NCI-H2227 treated with DMSO at 0.1 percent for 48 hours (cell line): Measurements from ENCODE around the gene ANKS1A.
"Not testable (repeated sequence)": the region's sequence is repeated elsewhere in the genome, so short reads cannot be mapped to it uniquely, and the experiment has no call there.

Experiments used
- DNase-seq: peaks from one replicate; lab custom pipeline; 2025; lab: John Stamatoyannopoulos, UW

ANKS1A gene

DNA sequence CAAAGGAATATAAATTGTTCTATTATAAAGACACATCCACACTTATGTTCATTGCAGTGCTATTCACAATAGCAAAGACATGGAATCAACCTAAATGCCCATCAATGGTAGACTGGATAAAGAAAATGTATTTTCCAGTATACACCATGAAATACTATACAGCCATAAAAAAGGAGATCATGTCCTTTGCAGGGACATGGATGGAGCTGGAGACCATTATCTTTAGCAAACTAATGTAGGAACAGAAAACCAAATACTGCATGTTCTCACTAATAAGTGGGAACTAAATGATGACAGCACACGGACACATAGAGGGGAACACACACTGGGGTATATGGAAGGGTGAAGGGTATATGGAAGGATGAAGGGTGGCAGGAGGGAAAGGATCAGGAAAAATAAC is 5.0 kb upstream of the ANKS1A start:
- not testable (repeated sequence) for DNase-seq

DNA sequence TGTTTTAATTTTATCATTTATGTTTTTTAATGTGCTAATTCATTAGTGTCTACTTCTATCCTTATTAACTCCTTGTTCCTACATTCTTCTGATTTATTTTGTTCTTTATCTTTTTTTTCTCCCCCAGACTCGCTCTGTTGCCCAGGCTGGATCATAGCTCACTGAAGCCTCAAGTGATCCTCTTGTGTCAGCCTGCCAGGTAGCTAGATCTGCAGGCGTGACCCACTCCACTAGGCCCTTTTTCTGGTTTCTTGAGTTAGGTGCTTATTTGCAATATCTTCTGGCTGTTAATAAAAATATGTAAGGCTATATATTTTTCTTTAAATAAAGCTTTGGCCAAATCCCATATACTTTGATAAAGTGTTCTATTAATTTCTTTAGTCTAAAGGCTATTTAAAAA is 4.1 kb upstream of the ANKS1A start:
- DNase-seq, result no peak

DNA sequence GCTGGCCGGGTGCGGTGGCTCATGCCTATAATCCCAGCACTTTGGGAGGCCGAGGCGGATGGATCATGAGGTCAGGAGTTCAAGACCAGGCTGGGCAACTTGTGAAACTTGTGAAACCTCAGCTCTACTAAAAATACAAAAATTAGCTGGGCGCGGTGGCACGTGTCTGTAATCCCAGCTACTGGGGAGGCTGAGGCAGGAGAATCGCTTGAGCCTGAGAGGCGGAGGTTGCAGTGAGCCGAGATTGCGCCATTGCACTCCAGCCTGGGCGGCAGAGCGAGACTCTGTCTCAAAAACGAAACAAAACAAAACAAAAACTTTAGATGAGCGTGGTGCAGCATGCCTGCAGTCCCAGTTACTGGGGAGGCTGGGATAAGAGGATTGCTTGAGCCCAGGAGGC is 3.2 kb upstream of the ANKS1A start:
- DNase-seq, result not testable (repeated sequence)

DNA sequence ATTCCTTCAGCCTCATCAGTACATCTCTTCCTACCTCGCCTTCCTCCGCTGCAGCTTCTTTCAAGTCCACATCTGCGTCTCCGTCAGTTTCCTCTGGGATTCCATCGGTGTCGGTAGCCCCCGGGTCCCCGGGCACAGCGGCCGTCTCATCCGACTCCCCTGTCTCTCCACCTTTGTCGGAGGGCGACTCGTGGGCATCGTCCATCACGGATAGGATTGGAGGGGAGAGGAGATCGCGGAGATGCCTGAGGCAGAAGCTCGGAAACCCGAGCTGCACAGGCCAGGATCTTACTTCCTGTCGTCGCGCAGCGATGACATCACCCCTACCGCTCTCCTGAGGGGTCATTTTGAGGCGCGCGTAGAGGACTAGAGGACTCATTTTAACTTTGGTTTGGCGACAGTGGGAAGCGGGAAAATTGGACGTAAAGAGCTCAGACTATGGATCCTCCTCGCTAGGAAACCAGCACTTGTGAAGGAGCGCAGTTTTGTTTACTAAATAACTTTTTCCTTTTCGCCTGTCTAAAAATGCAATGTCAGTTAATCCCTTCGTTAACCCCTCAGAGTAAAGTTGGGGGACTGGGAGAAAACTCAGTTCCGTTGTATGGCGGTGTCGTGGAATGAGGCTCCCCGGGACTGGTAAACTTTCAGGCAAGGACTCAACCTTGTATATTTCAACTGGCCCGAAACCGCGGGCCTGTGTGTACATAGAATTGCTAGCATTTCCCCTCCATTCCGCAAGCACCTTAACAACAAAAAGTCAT is 1.1 kb upstream of the ANKS1A start, which contains the start of gene TAF11:
TSS of gene TAF11 (minus strand) at position 290 of the 761 bp plus-strand sequence. CDS start at position 205, 85 bp downstream.
- DNase-seq, result peak; percentile 87

DNA sequence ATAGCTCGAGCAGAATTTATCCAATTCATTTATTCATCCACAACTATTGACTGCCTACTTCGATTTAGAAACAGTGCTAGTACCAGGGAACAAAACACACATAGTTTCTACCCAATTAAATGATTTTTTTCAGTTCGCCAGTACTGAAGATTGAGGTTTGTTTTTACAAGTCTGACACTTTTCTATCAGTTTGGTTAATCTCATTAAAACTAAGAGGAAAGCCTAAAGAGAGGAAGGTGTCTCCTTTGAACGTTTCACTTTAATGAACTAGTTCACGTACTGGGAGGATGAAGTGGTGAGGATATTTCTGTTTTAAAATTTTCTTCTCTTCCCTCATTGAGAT is 570 bp upstream of the ANKS1A start:
- DNase-seq, result no peak

DNA sequence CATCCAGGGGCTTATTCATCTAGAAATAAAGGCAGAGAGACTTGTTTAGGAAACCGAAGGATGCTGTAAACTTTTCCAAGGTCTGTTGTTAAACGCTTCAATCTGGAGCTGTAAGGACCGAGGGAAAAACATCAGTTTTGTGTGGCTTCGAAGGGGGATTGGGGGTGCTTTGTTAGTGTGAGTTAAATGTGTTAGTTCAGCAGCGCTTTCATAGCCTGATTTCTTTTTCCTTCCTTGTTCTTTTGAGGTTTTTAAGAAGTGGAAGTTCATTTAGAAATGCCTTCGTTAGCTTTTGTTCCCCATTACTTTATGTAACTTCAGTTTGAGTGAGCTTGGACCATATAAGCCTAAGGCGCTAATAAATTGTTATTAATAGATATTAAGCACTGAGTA is 1.5 kb downstream of the ANKS1A start:
- no peak for DNase-seq

DNA sequence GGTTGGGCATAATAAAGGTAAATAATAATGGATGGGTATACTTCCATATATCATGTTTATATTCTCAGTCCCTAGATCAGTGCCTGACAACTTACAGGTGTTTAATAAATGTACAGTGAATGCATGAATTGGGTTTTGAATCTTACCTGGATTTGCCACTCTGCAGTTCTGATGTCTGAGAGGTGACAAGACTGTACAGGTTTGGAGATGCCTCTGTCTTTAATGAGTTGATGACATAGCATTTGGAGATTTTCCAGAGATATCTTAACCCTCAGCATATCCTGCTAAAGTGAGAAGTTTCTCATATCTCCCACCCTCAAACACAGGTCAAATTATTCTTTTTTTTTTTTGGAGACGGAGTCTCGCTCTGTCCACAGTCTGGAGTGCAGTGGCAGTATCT is 2.2 kb downstream of the ANKS1A start:
- no peak for DNase-seq

DNA sequence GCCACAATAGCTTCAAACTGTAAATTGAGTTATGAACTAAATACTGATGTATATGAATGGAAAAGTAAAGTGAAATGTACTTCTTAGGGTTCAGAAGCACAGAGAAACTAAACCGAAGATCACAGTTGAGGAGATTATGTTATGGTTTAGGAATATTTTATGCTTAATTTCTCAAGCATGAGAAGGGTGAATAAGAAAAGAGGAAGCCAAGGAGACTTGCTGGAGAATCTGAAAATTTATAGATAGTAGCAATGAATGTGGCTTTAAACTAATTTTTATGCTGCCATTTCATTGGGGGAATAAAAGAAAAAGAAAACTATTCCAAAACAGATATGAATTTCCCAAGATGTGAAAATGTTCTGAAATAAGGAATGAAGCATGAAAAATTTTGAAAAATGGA is 5.6 kb downstream of the ANKS1A start:
- DNase-seq, result no peak

DNA sequence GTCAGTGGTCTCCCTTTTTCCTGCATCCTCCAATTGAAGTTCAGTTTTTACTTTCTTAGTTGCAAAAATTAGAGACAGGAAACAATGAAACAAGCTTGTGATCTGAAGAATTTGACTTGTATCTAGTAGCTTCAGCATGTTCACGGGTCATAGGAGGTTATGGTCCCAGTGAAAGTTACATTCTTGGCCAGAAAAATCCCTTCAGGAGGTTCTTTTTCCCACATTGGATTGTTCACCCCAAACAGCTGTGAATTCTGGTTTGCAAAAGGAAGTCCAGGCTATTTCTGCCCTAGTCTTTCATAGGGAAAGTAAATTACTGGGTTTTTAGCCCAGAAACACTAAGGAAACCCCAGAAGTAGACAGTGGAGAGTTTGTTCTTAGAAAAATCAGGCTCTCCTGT is 8.1 kb downstream of the ANKS1A start:
- no peak for DNase-seq

DNA sequence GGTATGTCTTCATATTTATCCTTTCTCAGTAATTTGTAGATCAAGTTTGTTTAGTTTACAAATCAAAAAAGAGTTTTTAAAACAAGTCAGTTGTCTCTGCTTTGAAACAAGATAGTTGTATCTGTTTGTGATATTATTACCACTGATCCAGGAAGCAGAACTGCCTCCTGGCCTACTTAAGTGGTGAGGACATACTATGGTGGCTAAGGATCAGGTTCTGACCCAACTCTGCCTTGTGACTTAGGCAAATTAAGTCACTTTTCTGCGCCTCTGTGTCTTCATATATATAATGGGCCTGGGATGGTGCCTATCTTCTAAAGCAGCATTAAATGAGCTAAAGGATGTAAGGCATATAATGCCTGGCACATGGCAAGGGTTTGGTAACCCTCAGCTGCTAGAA is 8.7 kb downstream of the ANKS1A start:
- no peak for DNase-seq

DNA sequence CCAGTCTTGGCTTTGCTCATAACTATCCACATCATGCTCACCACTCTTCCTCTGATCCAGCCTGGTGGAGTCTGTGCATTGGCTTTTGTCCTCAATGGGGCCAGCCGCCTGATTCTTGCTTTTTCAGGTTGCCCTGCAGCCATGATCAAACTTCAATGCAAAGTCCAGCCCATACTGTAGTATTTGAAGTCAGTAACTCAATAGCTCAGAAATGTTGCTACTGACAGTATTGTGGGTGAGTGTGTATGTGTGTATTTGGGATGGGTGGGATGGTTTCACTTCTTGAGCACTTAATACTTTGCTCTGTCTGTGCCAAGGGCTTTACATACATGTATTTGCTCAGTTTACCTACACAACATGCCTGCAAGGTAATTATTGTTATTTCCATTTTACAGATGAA is 10.7 kb downstream of the ANKS1A start:
- not testable (repeated sequence) for DNase-seq

DNA sequence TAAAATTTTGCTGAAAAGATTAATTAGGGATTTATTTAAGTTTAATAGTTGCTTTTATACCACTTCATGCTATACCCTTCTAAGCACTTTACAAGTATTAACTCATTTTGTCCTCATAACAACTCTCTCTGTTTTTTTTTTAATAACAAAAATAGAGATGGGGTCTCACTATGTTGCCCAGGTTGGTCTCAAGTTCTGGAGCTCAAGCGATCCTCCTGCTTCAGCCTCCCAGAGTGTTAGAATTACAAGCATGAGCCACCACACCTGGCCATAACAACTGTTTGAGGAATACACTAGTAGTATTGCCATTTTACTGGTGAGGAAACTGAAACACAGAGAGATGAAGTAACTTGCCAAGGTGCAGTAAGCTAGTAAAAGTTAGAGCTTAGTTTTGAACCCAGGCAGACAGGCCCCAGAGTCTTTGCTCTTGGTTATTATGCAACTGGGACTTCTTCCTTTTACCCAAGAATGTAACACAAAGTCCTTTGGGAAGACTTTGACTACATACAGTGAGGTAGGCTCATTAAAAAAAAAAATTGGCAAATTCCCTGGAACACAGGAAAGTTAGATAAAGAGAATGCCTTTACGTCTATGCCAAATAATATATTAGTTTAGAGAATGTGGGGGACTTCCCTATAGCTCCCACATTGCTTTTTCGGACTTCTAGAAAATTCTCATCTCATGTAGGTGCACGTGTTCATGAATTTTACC is 11.4 kb downstream of the ANKS1A start:
- DNase-seq, result no peak

DNA sequence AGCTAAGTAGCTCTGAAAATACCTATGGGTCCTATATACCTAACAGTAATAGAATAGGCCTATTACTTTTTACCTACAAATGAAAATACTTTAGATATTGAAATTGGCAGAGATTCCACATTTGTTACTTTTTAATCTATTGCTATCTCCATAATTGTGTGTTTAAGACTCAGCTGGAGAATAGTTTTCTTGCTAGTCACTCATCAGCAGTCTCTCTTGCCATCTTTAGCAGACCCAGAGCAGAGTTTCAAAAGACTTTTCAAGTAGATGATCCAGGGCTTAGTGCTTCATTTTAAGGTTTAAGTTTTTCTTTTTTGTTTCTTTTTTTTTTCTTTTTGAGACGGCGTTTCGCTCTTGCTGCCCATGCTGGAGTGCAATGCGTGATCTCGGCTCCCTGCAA is 12.9 kb downstream of the ANKS1A start:
- DNase-seq, result no peak

DNA sequence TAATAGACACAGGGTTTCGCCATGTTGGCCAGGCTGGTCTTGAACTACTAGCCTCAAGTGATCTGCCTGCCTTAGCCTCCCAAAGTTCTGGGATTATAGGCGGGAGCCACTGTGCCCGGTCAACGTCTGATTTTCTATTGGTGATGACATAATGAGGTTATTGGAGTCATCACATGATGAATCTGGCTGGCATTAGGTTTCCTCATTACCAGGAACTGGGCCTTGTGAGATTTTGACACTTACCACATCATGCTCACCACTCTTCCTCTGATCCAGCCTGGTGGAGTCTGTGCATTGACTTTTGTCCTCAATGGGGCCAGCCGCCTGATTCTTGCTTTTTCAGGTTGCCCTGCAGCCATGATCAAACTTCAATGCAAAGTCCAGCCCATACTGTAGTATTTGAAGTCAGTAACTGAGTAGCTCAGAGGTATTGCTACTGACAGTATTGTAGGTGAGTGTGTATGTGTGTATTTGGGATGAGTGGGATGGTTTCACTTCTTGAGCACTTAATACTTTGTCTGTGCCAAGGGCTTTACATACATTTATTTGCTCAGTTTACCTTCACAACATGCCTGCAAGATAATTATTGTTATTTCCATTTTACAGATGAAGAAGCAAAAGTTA is 16.0 kb downstream of the ANKS1A start:
- no peak for DNase-seq

DNA sequence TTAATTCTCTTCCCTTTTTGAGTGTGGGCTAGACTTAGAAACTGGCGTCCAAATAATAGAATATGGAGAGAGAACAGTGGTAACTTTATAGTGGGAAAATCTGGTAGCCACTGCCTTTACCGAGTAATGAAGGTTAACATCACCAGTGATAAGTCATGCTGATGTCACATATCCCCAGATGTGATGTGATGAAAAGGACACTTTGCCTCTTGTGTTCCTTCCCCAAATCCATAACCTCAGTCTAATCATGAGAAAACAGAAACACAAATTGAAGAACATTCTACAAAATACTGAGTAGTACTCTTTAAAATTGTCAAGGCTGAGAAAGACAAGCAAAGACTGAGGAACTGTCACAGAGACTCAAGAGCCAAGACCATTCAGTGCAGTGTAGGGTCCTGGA is 17.8 kb downstream of the ANKS1A start:
- no peak for DNase-seq

DNA sequence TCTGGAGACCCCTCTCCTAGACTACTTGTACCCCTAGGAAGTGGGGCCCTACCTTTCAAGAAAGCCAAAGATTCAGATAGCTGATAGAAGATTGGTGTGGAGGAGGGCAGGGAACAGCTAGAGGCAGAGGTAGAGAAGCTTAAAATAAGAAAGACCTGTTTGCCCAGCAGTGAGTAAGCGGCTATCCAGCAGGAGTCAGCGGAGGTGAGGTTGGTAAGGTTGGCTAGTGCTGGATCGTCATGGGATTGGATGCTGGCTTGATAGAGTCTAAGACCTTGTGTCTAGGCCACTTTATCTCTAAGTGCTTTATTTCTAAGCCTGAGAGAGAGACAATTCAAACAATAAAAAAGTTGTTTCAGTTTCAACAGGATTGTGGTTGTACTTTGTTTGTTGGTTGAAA is 19.1 kb downstream of the ANKS1A start:
- DNase-seq, result no peak

DNA sequence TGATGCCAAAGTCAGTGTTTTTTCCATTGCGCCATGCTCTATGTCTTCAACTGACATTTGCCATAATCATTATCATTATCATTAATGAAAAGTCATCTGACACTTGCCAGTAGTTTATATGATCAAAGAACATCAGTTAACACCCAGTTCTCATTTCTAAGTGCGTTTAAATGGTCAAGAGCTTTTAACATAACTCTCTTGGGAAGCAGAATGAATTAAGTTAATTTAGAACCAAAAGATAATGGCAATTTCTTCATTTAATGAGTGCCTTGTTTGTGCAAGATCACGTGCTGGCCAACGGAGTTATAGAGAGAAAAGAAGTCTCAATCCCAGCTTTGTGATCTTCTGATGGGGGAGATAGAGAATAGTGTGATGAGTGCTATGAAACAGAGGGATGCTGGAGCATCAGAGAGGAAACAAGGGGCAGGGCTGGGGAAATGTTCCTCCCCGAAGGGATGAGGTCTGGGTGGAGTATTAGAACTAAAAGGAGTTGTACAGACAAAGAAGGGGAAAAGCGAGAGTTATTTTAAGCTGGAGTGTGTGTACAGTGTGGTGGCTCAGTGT is 20.3 kb downstream of the ANKS1A start:
- DNase-seq, result no peak

DNA sequence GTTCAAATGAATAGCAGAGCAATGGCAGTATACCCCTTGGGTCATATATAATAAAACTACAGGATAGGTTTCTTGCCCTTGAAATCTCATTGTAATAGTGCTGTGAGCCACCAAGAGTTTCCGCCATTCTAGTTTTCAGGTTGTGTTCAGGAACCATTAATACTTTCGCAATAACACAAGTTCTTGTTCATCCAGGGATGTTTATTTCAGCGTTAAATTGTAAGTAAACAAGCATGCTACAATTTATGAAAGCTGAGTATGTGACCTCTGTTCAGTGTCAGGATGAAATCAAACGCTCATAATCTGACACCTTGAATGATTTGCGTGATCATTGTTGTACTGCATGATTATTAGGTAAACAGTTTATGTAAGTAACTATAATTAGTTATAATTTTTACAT is 22.8 kb downstream of the ANKS1A start:
- no peak for DNase-seq

DNA sequence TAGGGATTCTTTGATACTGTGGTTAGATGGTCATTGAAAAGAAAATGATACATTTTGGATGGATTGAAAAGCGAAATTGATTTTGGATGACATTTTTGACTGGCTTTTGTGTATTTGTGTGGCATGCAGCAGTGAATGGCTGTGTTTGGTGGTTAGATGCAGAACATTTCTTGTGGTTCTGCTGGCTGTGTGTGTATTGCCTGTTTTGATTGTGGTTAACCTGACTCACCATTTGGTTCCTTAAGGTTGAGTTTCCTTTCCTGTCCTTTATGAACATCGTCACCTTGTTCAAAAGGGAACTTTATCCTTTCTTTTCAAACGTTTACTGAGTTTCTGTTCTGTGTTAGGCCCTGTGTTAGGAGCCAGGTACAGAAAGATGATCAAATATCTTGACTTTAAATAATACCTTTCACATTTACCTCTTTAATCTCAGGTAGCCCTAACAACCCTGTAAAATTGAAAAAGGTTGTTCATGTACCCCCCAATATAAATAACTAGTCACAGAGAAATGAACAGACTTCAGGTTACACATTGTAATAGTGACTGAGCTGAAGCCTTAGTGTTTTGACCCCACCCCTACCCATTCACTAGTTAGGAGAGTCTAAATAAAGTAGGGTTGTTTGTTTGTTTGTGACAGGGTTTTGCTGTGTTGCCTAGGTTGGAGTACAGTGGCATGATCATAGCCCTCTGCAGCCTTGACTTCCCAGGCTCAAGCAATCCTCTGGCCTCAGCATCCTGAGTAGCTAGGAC is 23.8 kb downstream of the ANKS1A start:
- no peak for DNase-seq

DNA sequence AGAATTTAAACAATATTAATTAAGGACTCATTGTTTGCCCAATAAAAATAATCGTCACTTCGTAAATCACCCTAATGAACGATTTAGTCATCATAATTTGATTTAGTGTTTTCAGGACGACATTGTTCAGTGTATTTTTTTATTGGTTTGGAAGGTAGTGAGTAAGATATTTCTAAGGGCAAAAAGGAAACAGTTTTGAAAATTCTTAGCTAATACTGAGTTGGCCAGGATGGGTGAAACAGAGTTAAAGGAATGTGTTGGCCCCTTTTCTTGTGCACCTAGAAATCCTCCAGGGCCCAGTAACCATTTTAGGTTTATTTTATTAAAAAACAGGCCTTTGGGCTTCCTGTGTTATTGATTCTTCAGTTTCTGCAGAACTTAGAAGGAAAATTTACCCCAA is 25.3 kb downstream of the ANKS1A start:
- DNase-seq, result no peak

DNA sequence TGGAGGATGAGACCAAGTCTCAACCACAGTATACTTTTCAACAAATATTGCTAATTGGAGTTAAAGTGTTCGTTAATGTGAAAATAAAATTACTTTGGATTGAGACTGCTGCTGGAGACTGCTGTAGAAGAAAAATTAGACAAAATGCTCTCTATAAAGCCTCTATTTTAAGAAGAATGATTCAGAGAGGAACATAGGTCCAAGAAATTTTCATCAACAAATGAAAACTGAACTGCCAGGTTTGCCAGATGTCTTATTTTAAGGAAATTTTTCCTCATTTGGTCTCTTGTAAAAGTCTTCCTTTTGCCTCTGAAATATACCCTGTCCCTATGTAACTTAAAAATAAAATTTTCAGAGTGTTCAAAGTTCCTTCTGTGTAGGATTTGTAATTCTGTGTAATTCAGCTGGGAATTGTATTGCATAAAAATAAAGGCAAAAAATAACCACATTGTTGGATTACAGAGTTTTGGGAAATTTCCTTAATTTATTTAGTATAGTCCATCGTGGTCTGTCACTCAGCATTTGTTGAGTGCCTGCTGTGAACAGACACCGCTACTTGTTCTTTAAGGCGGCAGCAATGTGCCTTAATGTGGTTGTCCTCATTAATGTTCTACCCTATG is 27.4 kb downstream of the ANKS1A start:
- no peak for DNase-seq
